Activated CD8-positive, alpha-beta memory T cell treated with anti-CD3 and anti-CD28 coated beads, Interleukin-2, amount 10 ng/mL, durations not matched to agents 7 days and 5 days (primary cell): ENCODE measurements around the gene FSD1. TPM values are rescaled to one million over a fixed set of nuclear protein-coding genes. Genes with fewer than 3 reads are reported as not detected.
A peak's percentile ranks its signal among the peaks of the same experiment; 100 is the strongest.

ENCODE experiments used
- ATAC-seq: fragments of 150-1000 bp; cut with Tn5 transposase; one replicate; pipeline ENCODE4 v1.10.0; 2021; ENCODE audit warnings: moderate library complexity
- CTCF ChIA-PET: fragments of 350-600 bp; sonication (Branson Sonifier 250); formaldehyde crosslinking; loops from one replicate; lab custom pipeline; 2021; ENCODE audit warnings: antibody characterized with exemption; lab: Charles Lee
- DNase-seq: peaks from one replicate; pipeline ENCODE4 v3.0.0-alpha.2; 2020
- H3K27ac Mint-ChIP-seq: one replicate; pipeline ENCODE4 v1.8.0; 2021; ENCODE audit warnings: mild to moderate bottlenecking, mixed read lengths
- H3K27me3 Mint-ChIP-seq: one replicate; pipeline ENCODE4 v1.8.0; 2021; ENCODE audit warnings: mixed read lengths
- H3K36me3 Mint-ChIP-seq: one replicate; pipeline ENCODE4 v1.8.0; 2021; ENCODE audit warnings: mild to moderate bottlenecking, mixed read lengths
- H3K4me1 Mint-ChIP-seq: one replicate; pipeline ENCODE4 v1.8.0; 2021; ENCODE audit warnings: mixed read lengths
- H3K4me3 Mint-ChIP-seq: one replicate; pipeline ENCODE4 v1.8.0; 2021; ENCODE audit warnings: mild to moderate bottlenecking, moderate library complexity, mixed read lengths
- H3K9me3 Mint-ChIP-seq: one replicate; pipeline ENCODE4 v1.8.0; 2022; ENCODE audit warnings: low read depth, mixed read lengths
- total RNA-seq, 2 experiments: library from RNA; stranded (reverse); gene quantifications; one replicate each; pipeline ENCODE4 v1.2.3, GENCODE V29; 2021

FSD1 gene
- total RNA-seq, 2 experiments from 2014 or later = 24.7 to 30.6 TPM

GRCh38 chr19:4313847-4314490, 9.6 kb downstream of the FSD1 start:
- Mint-ChIP-seq H3K4me1 (no peaks in the 10 kb centered on the region), H3K36me3 (peaks cover 20% of the 10 kb centered on the region), H3K27ac (no peak overlapping the region), H3K27me3 (no peaks in the 10 kb centered on the region), H3K9me3 (no peaks in the 10 kb centered on the region), H3K4me3 (no peak overlapping the region)
- ATAC-seq (no peak), DNase-seq (no peak)
- CTCF ChIA-PET = interaction anchor here (0.9 to 1.4 kb wide), 2 partner anchors 22 to 39 kb away, joined by 3 to 4 read pairs; no protein-coding TSS in a partner anchor

GRCh38 chr19:4316956-4317355, 12.6 kb downstream of the FSD1 start:
- CTCF ChIA-PET = no interaction called here
- ATAC-seq = no peak
- peaks cover 30% of the 10 kb centered on the region for H3K36me3 Mint-ChIP-seq

DNA sequence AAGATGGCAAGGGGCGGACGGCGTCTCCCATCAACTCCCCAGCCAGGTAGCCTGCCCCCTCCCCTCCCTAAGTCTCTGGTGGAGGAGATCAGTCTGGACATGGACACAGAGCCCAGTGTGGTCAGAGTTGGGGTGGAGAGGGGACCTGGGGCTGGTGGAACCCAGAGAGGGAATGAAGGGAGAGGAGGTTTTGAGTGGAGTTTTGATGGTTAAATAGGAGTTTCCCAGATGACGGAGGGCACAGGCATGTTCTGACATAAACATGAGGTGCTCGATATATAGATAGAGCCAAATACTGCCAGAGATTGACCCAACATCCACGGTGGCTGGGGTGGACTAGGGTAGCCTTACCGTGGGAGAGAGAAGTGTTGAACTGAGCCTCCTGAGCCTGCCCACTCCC, 14.1 kb downstream of the FSD1 start:
- ATAC-seq = no peak
- Mint-ChIP-seq H3K27me3 (no peaks in the 10 kb centered on the region), H3K4me3 (no peak overlapping the region), H3K27ac (no peak overlapping the region), H3K36me3 (peaks cover 29% of the 10 kb centered on the region), H3K4me1 (no peaks in the 10 kb centered on the region), H3K9me3 (peaks cover 14% of the 10 kb centered on the region)
- DNase-seq = no peak
- CTCF ChIA-PET = interaction anchor here (2.0 to 4.8 kb wide), 2 partner anchors 34 to 51 kb away, joined by 7 to 19 read pairs; no protein-coding TSS in a partner anchor

More at GRCh38 chr19:4316956-4317355, 12.6 kb downstream of the FSD1 start:
- Mint-ChIP-seq H3K27ac (no peak overlapping the region), H3K9me3 (peaks cover 14% of the 10 kb centered on the region), H3K27me3 (no peaks in the 10 kb centered on the region), H3K4me3 (no peak overlapping the region), H3K4me1 (no peaks in the 10 kb centered on the region)
- no peak for DNase-seq

DNA sequence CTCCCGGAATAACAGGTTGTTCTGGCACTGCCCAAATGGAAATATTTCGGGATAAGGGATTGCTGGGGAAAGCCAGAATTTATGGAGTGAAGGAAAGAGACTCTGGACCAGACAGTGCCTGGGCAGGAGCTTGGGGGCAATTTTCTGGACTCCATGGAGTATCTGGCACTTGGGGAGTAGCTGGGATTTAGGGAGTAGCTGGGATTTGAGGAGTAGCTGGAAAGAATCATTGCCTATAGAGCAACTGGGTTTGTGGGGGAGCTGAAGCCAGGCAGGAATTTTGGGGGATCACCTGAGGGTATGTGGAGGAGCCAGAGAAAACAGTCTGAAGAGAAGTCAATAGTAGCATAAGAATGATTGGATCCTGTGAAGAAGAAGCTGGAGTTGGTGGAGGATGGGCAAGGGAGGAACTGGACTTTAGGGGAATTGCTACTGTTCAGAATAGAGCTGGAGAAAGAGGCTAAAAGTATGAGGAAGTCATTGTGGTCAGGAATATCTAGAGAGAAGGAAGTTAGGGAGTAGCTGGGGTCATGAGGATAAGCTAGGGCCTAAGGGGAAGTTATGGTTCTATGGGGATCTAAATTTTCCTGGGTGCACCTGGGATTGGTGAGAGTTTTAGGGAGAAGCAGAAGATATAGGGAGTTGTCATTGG, 14.8 kb downstream of the FSD1 start:
- Mint-ChIP-seq H3K4me1 (no peaks in the 10 kb centered on the region), H3K36me3 (peaks cover 29% of the 10 kb centered on the region), H3K9me3 (peaks cover 14% of the 10 kb centered on the region), H3K27me3 (no peaks in the 10 kb centered on the region), H3K27ac (no peak overlapping the region), H3K4me3 (no peak overlapping the region)
- DNase-seq (no peak), ATAC-seq (no peak)
- CTCF ChIA-PET = interaction anchor here (0.8 to 4.8 kb wide), 3 partner anchors 24 to 52 kb away, joined by 3 to 19 read pairs (median 7); no protein-coding TSS in a partner anchor

- H3K27me3 Mint-ChIP-seq = no peaks in the 10 kb centered on the region
- H3K27ac Mint-ChIP-seq = no peak overlapping the region
- H3K36me3 Mint-ChIP-seq = peaks cover 29% of the 10 kb centered on the region
- ATAC-seq (no peak), DNase-seq (no peak)
- no peaks in the 10 kb centered on the region for H3K4me1 Mint-ChIP-seq
- CTCF ChIA-PET = interaction anchor here (1.4 to 4.8 kb wide), 5 partner anchors 9 to 82 kb away, joined by 3 to 19 read pairs (median 4); partner anchors contain the start of gene CHAF1A
- H3K4me3 Mint-ChIP-seq = no peak overlapping the region
- peaks cover 14% of the 10 kb centered on the region for H3K9me3 Mint-ChIP-seq
Measured at GRCh38 chr19:4320419-4320818, 16.0 kb downstream of the FSD1 start.

- DNase-seq (no peak), ATAC-seq (no peak)
- peaks cover 19% of the 10 kb centered on the region for H3K36me3 Mint-ChIP-seq
- CTCF ChIA-PET = interaction anchor here (0.5 to 4.8 kb wide), 3 partner anchors 56 to 331 kb away, joined by 3 to 19 read pairs (median 3); no protein-coding TSS in a partner anchor
- peaks cover 14% of the 10 kb centered on the region for H3K9me3 Mint-ChIP-seq
- H3K27me3 Mint-ChIP-seq = peaks cover 8% of the 10 kb centered on the region
- no peak overlapping the region for H3K27ac Mint-ChIP-seq
- H3K4me3 Mint-ChIP-seq = no peak overlapping the region
- peaks cover 16% of the 10 kb centered on the region for H3K4me1 Mint-ChIP-seq
Measured at GRCh38 chr19:4322942-4323665, 18.7 kb downstream of the FSD1 start.

- Mint-ChIP-seq H3K4me1 (peaks cover 20% of the 10 kb centered on the region), H3K27ac (no peak overlapping the region), H3K4me3 (no peak overlapping the region), H3K9me3 (peaks cover 14% of the 10 kb centered on the region), H3K27me3 (peaks cover 8% of the 10 kb centered on the region), H3K36me3 (peaks cover 13% of the 10 kb centered on the region)
- no peak for ATAC-seq
- no peak for DNase-seq
- CTCF ChIA-PET = no interaction called here
Measured at GRCh38 chr19:4323692-4324091, 19.3 kb downstream of the FSD1 start.

DNA sequence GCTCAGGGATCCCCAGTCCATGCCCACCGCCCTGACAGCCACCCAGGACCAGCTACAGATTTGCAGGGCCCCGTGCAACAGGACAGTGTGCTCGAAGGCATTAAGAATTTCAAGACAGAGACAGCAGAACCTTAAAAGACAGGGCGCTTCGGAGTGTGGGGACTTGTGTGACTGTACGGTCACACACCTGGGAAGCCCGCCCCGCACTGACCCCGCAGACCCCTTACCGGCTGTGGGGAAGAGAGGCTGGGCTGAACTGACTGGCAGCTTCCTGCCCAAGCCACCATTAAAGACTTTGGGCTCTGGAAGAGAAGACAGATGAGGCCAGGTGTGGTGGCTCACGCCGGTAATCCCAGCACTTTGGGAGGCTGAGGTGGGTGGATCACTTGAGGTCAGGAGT, 19.8 kb downstream of the FSD1 start:
- CTCF ChIA-PET = no interaction called here
- Mint-ChIP-seq H3K4me3 (no peak overlapping the region), H3K4me1 (peaks cover 23% of the 10 kb centered on the region), H3K9me3 (peaks cover 12% of the 10 kb centered on the region), H3K36me3 (peaks cover 8% of the 10 kb centered on the region), H3K27me3 (peaks cover 8% of the 10 kb centered on the region), H3K27ac (no peak overlapping the region)
- ATAC-seq (no peak), DNase-seq (no peak)

- ATAC-seq (no peak), DNase-seq (no peak)
- Mint-ChIP-seq H3K4me1 (peaks cover 28% of the 10 kb centered on the region), H3K9me3 (no peaks in the 10 kb centered on the region), H3K27ac (no peak overlapping the region), H3K4me3 (peak overlapping the region; percentile 14), H3K36me3 (peaks cover 3% of the 10 kb centered on the region), H3K27me3 (peaks cover 8% of the 10 kb centered on the region)
- CTCF ChIA-PET = interaction anchor here (1.3 kb wide), 1 partner anchor 60 kb away, joined by 3 read pairs; no protein-coding TSS in a partner anchor
Measured at GRCh38 chr19:4326215-4326836, 21.9 kb downstream of the FSD1 start.

GRCh38 chr19:4326837-4327251, 22.4 kb downstream of the FSD1 start:
- CTCF ChIA-PET = no interaction called here
- peaks cover 28% of the 10 kb centered on the region for H3K4me1 Mint-ChIP-seq
- peak; percentile 48 for DNase-seq
- H3K4me3 Mint-ChIP-seq = peak overlapping the region; percentile 85
- no peak overlapping the region for H3K27ac Mint-ChIP-seq
- peaks cover 8% of the 10 kb centered on the region for H3K27me3 Mint-ChIP-seq
- peaks cover 2% of the 10 kb centered on the region for H3K36me3 Mint-ChIP-seq
- H3K9me3 Mint-ChIP-seq = no peaks in the 10 kb centered on the region
- ATAC-seq = no peak

GRCh38 chr19:4327252-4327876, 23.0 kb downstream of the FSD1 start:
- DNase-seq (peak; percentile 89), ATAC-seq (peak; percentile 48)
- H3K9me3 Mint-ChIP-seq = no peaks in the 10 kb centered on the region
- CTCF ChIA-PET = interaction anchor here (0.9 to 1.3 kb wide), 4 partner anchors 16 to 75 kb away, joined by 3 to 6 read pairs (median 4); partner anchors contain the start of genes CHAF1A and MPND
- peaks cover 2% of the 10 kb centered on the region for H3K36me3 Mint-ChIP-seq
- H3K4me3 Mint-ChIP-seq = peak overlapping the region; percentile 85
- peaks cover 8% of the 10 kb centered on the region for H3K27me3 Mint-ChIP-seq
- peaks cover 28% of the 10 kb centered on the region for H3K4me1 Mint-ChIP-seq
- H3K27ac Mint-ChIP-seq = peak overlapping the region; percentile 74

DNA sequence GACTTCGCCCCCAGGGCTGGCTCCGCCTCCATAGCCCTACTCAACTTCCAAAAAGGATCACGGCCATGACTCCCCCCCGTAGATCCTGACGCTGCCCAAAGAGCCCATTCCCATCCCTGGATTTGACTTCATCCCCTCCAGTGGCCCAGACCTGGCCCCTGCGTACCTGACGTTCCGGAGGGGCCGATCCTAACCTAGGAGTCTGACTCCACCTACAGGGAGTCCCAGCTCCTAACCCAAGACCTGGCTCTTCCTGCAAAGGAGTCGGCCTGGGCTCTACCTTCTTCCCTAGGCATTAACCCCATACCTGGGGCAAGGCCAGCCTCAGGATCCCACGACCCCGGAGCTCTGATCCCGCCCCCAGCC, 23.5 kb downstream of the FSD1 start:
- CTCF ChIA-PET = interaction anchor here (0.9 to 1.3 kb wide), 4 partner anchors 15 to 74 kb away, joined by 3 to 6 read pairs (median 4); partner anchors contain the start of genes CHAF1A and MPND
- H3K9me3 Mint-ChIP-seq = no peaks in the 10 kb centered on the region
- H3K36me3 Mint-ChIP-seq = peaks cover 2% of the 10 kb centered on the region
- DNase-seq = no peak
- peak overlapping the region; percentile 74 for H3K27ac Mint-ChIP-seq
- H3K4me1 Mint-ChIP-seq = peaks cover 28% of the 10 kb centered on the region
- peak; percentile 13 for ATAC-seq
- H3K4me3 Mint-ChIP-seq = peak overlapping the region; percentile 85
- H3K27me3 Mint-ChIP-seq = peaks cover 8% of the 10 kb centered on the region
